AG10803 (cell line): Measurements from ENCODE around the gene TACSTD2.

ENCODE experiments used
- DNase-seq: peaks from one replicate; pipeline ENCODE4 v3.0.0; 2010; ENCODE audit warnings: low read depth
- H3K4me3 ChIP-seq: 2 replicates; pipeline ENCODE4 v1.5.1; 2011; ENCODE audit warnings: mild to moderate bottlenecking, low read length, control low read depth
- TF ChIP-seq, protein P1 (sequence below): conservative IDR thresholded peaks from 2 replicates; pipeline ENCODE4 v1.5.1; 2011; ENCODE audit warnings: mild to moderate bottlenecking, low read length, control low read depth, inconsistent platforms

The TACSTD2 gene

DNA sequence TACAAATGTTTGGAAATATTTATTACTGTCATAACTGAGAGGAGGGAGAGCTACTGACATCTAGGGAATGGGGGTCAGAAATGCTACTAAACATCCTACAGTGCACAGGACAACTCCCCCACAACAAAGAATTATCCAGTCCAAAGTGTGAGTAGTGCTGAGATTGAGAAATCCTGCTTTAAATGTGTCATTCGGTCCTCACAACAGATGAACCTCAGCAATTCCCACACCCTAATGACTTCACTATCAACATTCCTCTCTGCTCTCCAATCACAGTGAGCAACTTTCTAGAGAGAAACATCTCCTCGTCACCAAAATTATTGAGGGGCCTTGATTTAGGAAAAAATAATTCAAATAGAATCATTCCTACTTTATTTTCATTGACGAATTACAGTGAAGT lies 48.5 kb downstream of the TACSTD2 start:
- DNase-seq, result peak; percentile 84
- H3K4me3 ChIP-seq, result no peak overlapping the region
- TF ChIP-seq, protein P1, sequence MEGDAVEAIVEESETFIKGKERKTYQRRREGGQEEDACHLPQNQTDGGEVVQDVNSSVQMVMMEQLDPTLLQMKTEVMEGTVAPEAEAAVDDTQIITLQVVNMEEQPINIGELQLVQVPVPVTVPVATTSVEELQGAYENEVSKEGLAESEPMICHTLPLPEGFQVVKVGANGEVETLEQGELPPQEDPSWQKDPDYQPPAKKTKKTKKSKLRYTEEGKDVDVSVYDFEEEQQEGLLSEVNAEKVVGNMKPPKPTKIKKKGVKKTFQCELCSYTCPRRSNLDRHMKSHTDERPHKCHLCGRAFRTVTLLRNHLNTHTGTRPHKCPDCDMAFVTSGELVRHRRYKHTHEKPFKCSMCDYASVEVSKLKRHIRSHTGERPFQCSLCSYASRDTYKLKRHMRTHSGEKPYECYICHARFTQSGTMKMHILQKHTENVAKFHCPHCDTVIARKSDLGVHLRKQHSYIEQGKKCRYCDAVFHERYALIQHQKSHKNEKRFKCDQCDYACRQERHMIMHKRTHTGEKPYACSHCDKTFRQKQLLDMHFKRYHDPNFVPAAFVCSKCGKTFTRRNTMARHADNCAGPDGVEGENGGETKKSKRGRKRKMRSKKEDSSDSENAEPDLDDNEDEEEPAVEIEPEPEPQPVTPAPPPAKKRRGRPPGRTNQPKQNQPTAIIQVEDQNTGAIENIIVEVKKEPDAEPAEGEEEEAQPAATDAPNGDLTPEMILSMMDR, result no peak
